IMR-90 (cell line): ENCODE data around the gene NCKAP5.

Experiments used
- CHD1 ChIP-seq: IDR thresholded peaks from 2 replicates; pipeline ENCODE4 v1.6.1; 2012; ENCODE audit warnings: low read depth, low read length, improper control_type of control experiment
- CTCF ChIP-seq: conservative IDR thresholded peaks from 2 replicates; pipeline ENCODE4 v1.5.1; 2012; ENCODE audit warnings: mild to moderate bottlenecking, low read depth, low read length, improper control_type of control experiment
- FOS ChIP-seq: fragments of 150-350 bp; IDR thresholded peaks from 2 replicates; pipeline ENCODE4 v1.6.1; 2016; ENCODE audit warnings: low read depth, low read length
- MXI1 ChIP-seq: IDR thresholded peaks from 2 replicates; pipeline ENCODE4 v1.6.1; 2012; ENCODE audit warnings: low read depth, mild to moderate bottlenecking, low read length, moderate library complexity, borderline replicate concordance
- NFE2L2 ChIP-seq: fragments of 150-350 bp; IDR thresholded peaks from 2 replicates; pipeline ENCODE4 v1.6.1; 2016; ENCODE audit warnings: low read depth, mild to moderate bottlenecking, low read length
- POLR2A ChIP-seq: IDR thresholded peaks from 2 replicates; pipeline ENCODE4 v1.6.1; 2012; ENCODE audit warnings: mild to moderate bottlenecking, low read depth, low read length
- RFX5 ChIP-seq: IDR thresholded peaks from 2 replicates; pipeline ENCODE4 v1.8.0; 2012; ENCODE audit warnings: low read depth, mild to moderate bottlenecking, low read length, moderate library complexity
- SMC3 ChIP-seq: fragments of 150-350 bp; IDR thresholded peaks from 2 replicates; pipeline ENCODE4 v1.6.1; 2016; ENCODE audit warnings: low read depth, mild to moderate bottlenecking, antibody characterized with exemption, low read length, moderate library complexity

GRCh38 chr2:133477616-133477990 lies 90.7 kb downstream of the NCKAP5 start:
- TF ChIP-seq CTCF (no peak), POLR2A (no peak), MXI1 (no peak), FOS (no peak), NFE2L2 (no peak), SMC3 (no peak), RFX5 (no peak), CHD1 (no peak)
